GM21825 (cell line): Measurements from ENCODE around the gene GRID2.
"Not testable (repeated sequence)": the region's sequence is repeated elsewhere in the genome, so short reads cannot be mapped to it uniquely, and the experiment has no call there.

Source experiments
- ATAC-seq: cut with Tn5 transposase; IDR thresholded peaks from one replicate; pipeline ENCODE4 v1.9.1; 2021; ENCODE audit warnings: mild to moderate bottlenecking, moderate library complexity; ENCODE audit not compliant: unreplicated experiment

Gene GRID2

DNA sequence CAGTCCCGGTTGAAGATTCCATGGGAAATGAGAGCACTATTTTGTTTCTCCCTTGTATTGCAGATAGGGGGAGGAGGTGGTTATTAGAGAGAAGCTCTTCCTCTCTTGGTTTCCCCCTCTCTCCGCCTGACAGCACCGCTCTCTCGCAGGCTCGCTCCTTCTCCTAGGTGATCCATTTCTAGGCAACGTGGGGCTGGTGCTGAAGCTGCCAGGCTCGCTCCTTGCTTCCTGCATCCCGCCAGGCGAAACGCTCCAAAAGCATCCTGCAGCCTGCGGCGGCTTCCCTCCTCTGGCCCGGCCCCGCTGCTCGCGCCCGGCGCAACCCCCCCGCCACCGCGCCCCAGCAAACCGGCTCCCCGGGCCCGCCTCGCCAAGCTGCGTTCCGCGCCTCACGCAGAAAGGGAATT, at the start of gene GRID2:
Gene GRID2, plus strand, starts transcription at position 346 of the 407 bp plus-strand sequence.
- no peak for ATAC-seq

GRCh38 chr4:92253986-92254671, 49.6 kb upstream of the GRID2 start:
- no peak for ATAC-seq

DNA sequence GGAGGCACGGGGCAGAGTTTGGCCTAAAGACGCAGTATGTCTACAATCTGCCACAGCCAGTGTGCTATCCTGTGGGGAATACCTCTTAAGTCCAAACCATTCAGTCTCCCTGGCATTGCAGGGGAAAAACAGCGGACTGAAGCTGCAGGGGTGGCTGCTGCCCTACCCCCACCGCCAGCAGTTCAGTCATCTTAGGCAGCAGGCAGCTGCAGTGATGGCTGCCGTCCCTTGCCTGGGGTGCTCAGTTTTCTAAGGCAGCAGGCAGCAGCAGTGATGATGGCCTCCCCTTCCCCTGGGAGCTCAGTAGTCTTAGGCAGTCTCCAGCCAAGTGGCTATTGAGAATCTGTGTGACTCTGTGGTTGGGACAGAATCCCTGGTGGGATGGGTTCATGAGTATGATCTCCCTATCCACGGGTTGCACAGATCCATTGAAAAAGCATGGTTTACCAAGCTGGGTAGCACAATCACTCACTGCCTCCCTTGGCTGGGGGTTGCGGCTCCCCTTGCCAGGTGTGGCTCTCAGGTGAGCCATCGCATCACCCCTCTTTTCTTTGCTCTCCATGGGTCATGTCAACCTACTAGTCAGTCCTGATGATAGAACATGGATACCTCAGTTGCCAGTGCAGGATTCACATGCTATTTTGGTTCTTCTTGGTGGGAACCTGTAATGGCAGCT, 48.9 kb upstream of the GRID2 start:
- ATAC-seq, result no peak

- no peak for ATAC-seq
These were observed 47.9 kb upstream of the GRID2 start for GRCh38 chr4:92255920-92256244.

- ATAC-seq, result no peak
These were observed 45.6 kb upstream of the GRID2 start for GRCh38 chr4:92257931-92258857.

DNA sequence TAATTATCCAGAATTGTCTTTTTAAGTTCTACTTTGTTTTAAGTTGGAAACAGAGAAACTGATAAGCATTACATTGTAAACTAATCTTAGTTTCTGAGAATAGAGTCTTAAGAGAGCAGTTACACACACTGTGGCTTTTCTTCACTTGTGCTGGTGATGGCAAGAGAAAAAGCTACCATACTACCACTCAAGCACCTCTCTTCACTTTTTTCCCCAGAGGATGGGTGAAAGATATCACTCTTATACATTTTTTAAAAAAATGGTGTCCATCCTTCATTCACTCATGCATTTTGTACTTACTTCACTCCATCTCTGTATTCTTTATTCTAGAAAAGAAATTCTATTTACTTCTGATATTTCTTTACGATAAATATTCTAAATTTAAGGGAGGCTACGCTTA, 42.5 kb upstream of the GRID2 start:
- ATAC-seq, result no peak

DNA sequence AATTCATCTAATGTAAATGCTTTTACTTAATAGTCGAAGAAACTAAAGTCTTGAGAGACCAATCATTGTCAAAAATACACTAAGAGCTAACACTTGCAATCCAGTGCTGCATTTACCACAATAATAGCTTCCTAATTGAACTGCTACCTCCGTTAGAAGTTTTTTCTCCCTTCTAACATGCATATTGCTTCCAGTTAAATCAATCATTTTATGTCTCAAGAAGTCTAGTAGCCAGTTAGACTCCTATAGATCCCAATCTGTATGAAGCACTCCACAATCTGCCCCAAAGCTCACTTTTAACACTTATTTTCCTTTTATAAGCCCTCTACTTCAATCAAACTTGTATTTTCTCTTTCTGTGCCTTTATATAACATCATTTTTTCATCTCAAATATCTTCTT, 41.4 kb upstream of the GRID2 start:
- no peak for ATAC-seq

- no peak for ATAC-seq
These were observed 40.8 kb upstream of the GRID2 start for GRCh38 chr4:92263010-92263409.

DNA sequence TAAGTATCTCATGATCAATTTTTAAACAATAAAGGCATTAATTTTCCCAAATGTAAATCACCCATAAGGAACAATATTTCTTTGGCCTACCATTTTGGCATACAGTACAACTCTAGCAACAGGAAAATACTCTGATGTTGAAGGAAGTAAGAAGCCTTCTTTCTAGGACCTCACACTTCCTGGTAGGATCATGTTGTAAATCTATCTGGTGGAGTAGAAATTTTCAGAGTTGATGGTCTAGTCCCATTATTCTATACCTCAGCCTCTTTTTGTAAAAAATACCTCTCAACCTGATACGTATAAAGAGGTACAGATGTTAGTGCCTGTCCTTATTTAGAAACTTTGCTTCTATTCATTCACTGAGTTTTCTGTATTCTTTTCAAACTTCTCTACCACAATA, 40.2 kb upstream of the GRID2 start:
- ATAC-seq, result no peak

DNA sequence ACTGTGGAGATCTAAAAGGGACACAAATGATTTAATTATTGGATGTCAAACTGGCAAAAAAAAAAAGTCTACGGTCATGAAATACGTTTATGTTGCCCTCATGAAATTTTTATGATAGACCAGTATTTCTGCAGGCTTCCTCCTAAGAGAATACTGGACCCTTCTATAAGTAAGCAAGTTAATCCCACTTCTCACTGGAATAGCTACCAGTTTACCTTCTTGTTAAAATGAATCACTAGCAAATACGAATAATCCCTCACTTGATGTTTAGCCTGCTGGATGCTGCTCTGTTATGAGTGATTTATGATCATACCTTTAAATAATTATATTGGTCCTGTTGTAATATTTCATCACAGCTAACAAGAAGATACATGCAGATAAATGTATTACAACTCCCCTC, 39.6 kb upstream of the GRID2 start:
- no peak for ATAC-seq

GRCh38 chr4:92265021-92265420, 38.7 kb upstream of the GRID2 start:
- ATAC-seq, result no peak

- no peak for ATAC-seq
These were observed 38.0 kb upstream of the GRID2 start for GRCh38 chr4:92265798-92266197.

DNA sequence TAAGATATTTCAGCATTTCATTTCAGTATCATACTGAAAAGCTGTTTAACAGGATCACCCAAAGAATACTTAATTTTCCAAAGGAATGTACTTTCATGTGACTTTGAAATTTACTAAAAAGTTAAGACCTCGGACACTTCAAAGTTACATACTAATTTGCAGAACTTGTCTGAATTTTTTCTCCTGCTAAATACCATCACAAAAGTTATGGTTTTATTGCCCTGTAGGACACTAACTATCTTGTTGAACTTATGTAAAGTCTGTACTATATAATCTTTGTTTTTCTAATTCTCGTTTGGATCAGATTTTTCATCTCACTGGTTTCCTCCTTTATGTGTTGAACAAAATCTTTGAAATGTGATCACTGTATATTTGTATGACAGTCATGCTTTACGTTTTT, 37.2 kb upstream of the GRID2 start:
- ATAC-seq, result no peak

DNA sequence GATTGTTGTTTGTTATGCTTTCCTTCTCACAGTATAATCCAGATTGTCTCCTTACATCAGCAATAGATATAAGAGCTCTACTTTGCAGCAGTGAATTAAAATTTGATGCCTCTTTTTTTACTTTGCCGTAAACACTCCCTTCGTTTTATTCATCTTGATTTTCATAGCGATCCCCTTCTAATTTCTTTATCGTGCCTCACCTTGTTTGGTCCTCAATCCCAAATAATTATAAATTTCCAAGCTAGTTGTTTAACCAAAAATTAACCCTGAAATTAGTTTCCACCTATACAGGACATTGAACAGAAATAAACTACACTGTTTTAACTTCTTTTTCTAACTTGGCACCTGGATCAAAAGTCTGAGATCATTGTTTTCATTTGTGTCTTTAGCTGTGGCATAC, 35.1 kb upstream of the GRID2 start:
- ATAC-seq, result no peak

GRCh38 chr4:92270908-92271307, 32.9 kb upstream of the GRID2 start:
- ATAC-seq, result no peak

DNA sequence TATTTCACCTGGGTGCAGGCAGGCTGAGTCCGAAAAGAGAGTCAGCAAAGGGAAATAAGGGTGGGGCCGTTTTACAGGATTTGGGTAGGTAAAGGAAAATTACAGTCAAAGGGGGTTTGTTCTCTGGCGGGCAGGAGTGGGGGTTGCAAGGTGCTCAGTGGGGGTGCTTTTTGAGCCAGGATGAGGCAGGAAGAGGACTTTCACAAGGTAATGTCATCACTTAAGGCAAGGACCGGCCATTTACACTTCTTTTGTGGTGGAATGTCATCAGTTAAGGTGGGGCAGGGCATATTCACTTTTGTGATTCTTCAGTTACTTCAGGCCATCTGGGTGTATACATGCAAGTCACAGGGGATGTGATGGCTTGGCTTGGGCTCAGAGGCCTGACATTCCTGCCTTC, 32.2 kb upstream of the GRID2 start:
- not testable (repeated sequence) for ATAC-seq

DNA sequence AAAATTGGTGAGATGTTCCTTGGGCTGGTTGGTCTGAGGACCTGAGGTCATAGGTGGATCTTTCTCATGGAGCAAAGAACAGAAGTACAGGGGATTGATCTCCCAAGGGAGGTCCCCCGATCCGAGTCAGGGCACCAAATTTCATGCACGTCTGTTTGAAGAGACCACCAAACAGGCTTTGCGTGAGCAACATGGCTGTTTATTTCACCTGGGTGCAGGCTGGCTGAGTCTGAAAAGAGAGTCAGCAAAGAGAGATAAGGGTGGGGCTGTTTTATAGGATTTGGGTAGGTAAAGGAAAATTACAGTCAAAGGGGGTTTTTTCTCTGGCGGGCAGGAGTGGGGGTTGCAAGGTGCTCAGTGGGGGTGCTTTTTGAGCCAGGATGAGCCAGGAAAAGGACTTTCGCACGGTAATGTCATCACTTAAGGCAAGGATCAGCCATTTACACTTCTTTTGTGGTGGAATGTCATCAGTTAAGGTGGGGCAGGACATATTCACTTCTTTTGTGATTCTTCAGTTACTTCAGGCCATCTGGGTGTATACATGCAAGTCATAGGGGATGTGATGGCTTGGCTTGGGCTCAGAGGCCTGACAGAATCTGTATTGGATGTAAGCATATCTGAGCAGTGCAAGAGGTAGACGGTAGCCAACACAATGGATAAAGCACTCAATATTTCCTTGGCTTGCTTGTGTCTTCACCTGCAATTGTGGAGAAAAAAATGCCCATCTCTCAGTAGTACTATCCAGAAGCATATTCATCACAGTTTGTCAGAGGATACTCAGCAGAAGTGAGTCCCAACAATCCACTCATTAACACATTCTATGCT, 26.5 kb upstream of the GRID2 start:
- ATAC-seq, result not testable (repeated sequence)

DNA sequence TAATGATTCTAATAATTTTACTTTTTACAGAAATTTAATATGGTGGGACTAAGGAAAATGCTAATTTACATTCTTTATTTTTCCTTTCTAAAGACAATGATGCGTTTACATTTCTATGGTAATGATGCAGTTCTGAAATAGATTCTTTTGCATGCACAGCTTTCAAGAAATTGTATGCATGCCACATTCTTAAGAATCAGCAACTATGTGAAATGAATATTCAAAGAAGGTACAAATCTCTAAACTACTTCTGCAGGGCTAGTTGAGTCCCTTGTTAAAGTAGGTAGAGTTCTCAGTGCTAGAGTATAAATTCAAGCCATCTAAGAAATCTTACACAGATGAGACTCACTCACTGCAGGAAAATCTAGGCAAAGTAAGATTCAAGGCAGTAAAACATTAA, 24.5 kb upstream of the GRID2 start:
- ATAC-seq, result no peak

DNA sequence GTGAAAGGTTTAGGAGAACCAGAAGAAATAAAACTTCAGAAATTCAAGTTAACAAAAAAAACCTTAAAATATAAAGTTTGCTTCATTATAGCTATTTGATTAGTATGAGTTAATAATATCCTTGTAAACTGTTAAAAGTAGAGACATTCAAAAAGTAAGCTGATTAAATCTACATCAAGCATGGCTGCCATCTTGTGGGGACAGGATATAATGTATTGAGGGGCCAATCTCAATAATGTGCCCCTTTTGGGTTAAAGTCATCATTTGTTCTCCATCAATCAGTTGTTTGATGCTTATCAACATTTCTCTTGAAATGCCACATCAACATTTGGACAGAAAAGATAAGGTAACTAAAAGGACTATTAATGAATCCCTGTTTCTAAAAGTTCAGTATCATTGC, 4.6 kb upstream of the GRID2 start:
- no peak for ATAC-seq

DNA sequence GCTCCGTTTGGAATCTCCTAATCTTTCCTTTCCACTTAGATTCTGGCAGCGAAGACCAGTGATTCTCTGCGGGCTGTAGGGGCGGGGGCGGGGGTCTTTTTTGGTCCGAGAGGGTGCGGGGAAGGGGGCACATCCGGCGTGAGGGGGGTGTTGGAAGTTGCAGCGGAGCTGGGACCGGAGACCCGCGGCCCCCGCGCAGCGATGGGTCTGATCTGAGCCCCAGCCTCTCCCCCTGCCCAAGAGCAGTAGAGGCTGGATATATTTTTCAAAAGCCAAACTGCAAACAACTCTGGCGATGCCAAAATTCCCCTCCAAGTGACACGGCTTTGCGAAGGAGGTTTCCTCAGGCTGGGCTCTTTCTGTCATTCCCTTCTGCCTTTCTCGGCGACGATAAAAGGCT, 355 bp downstream of the GRID2 start:
- ATAC-seq, result no peak

DNA sequence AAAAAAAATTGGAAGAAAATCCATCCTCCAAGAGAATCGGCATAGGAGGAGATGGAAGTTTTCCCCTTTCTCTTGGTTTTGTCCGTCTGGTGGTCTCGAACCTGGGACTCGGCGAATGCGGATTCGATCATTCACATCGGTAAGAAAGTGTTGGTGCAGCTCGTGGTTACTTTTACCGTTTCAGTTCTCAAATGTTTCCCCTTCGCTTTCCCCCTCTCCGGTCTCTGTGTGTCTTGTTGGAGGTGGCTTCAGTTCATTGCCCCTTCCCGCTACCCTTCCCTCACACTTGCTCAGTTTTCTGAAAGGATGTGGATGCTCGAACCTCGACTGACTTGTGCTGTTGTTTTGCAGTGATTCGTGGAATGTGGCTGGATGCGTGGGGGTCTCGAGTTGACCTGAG, 840 bp downstream of the GRID2 start:
- no peak for ATAC-seq
